Activated naive CD8-positive, alpha-beta T cell treated with anti-CD3 and anti-CD28 coated beads, Interleukin-2, amount 50 U/mL, for 24 hours (primary cell): ENCODE data around the gene REM1.
"Not testable (repeated sequence)": the region's sequence is repeated elsewhere in the genome, so short reads cannot be mapped to it uniquely, and the experiment has no call there.

Experiments
- ATAC-seq: fragments of 150-1000 bp; cut with Tn5 transposase; one replicate; pipeline ENCODE4 v1.10.0; 2021
- DNase-seq: peaks from one replicate; pipeline ENCODE4 v3.0.0; 2021
- H3K27ac Mint-ChIP-seq: one replicate; pipeline ENCODE4 v1.8.0; 2021; ENCODE audit warnings: mild to moderate bottlenecking, mixed read lengths
- H3K27me3 Mint-ChIP-seq: one replicate; pipeline ENCODE4 v1.8.0; 2021; ENCODE audit warnings: mixed read lengths
- H3K36me3 Mint-ChIP-seq: one replicate; pipeline ENCODE4 v1.8.0; 2021; ENCODE audit warnings: low read depth, mixed read lengths
- H3K4me1 Mint-ChIP-seq: one replicate; pipeline ENCODE4 v1.8.0; 2021; ENCODE audit warnings: mixed read lengths
- H3K4me3 Mint-ChIP-seq: one replicate; pipeline ENCODE4 v1.8.0; 2021; ENCODE audit warnings: mild to moderate bottlenecking, moderate library complexity, mixed read lengths
- H3K9me3 Mint-ChIP-seq: one replicate; pipeline ENCODE4 v1.8.0; 2021; ENCODE audit warnings: mixed read lengths

REM1 gene

GRCh38 chr20:31474758-31475427, at the start of gene REM1, which contains the start of gene DEFB124:
Gene REM1 (plus strand): TSS chr20:31475288. CDS start chr20:31476446, 1,158 bp downstream.
Gene DEFB124 (minus strand): TSS chr20:31475127. CDS start chr20:31473013, 2,114 bp downstream.
- H3K9me3 Mint-ChIP-seq, result no peaks in the 10 kb centered on the region
- peaks cover 16% of the 10 kb centered on the region for H3K4me1 Mint-ChIP-seq
- H3K27me3 Mint-ChIP-seq, result peaks cover 53% of the 10 kb centered on the region
- no peak for ATAC-seq
- peak within 1 kb of the TSS; percentile 14 for H3K4me3 Mint-ChIP-seq
- no peak within 1 kb of the TSS for H3K27ac Mint-ChIP-seq
- no peak for DNase-seq
- H3K36me3 Mint-ChIP-seq, result no peaks in the 10 kb centered on the region

- no peaks in the 10 kb centered on the region for H3K4me1 Mint-ChIP-seq
- no peak for DNase-seq
- no peak overlapping the region for H3K27ac Mint-ChIP-seq
- H3K36me3 Mint-ChIP-seq, result no peaks in the 10 kb centered on the region
- no peaks in the 10 kb centered on the region for H3K9me3 Mint-ChIP-seq
- ATAC-seq, result no peak
- H3K4me3 Mint-ChIP-seq, result no peak overlapping the region
- H3K27me3 Mint-ChIP-seq, result peaks cover 9% of the 10 kb centered on the region
These were observed 49.3 kb upstream of the REM1 start for GRCh38 chr20:31425797-31426196.

GRCh38 chr20:31426891-31427551, 48.1 kb upstream of the REM1 start:
- H3K4me1 Mint-ChIP-seq, H3K4me3 Mint-ChIP-seq, H3K36me3 Mint-ChIP-seq, DNase-seq, H3K27ac Mint-ChIP-seq, ATAC-seq, H3K9me3 Mint-ChIP-seq: not testable (repeated sequence)
- peaks cover 11% of the 10 kb centered on the region for H3K27me3 Mint-ChIP-seq

GRCh38 chr20:31427576-31427975, 47.5 kb upstream of the REM1 start:
- not testable (repeated sequence) for H3K36me3 Mint-ChIP-seq, H3K4me1 Mint-ChIP-seq, H3K4me3 Mint-ChIP-seq, H3K9me3 Mint-ChIP-seq, DNase-seq, H3K27ac Mint-ChIP-seq, ATAC-seq
- peaks cover 11% of the 10 kb centered on the region for H3K27me3 Mint-ChIP-seq

- DNase-seq (no peak), ATAC-seq (no peak)
- H3K4me3 Mint-ChIP-seq, result no peak overlapping the region
- no peaks in the 10 kb centered on the region for H3K36me3 Mint-ChIP-seq
- H3K4me1 Mint-ChIP-seq, result no peaks in the 10 kb centered on the region
- H3K27me3 Mint-ChIP-seq, result peaks cover 15% of the 10 kb centered on the region
- no peak overlapping the region for H3K27ac Mint-ChIP-seq
- H3K9me3 Mint-ChIP-seq, result no peaks in the 10 kb centered on the region
These were observed 44.4 kb upstream of the REM1 start for GRCh38 chr20:31430568-31431115.

- Mint-ChIP-seq H3K27me3 (peaks cover 6% of the 10 kb centered on the region), H3K9me3 (no peaks in the 10 kb centered on the region), H3K27ac (no peak within 1 kb of the TSS), H3K4me1 (no peaks in the 10 kb centered on the region), H3K36me3 (no peaks in the 10 kb centered on the region), H3K4me3 (no peak within 1 kb of the TSS)
- no peak for ATAC-seq
- DNase-seq, result peak; percentile 20
These were observed 35.0 kb upstream of the REM1 start, which contains the start of gene DEFB123 for GRCh38 chr20:31440012-31440659. Gene DEFB123 (plus strand): TSS chr20:31440632. CDS start chr20:31440699, 67 bp downstream.

- H3K4me3 Mint-ChIP-seq, result no peak overlapping the region
- no peaks in the 10 kb centered on the region for H3K4me1 Mint-ChIP-seq
- ATAC-seq (no peak), DNase-seq (no peak)
- H3K9me3 Mint-ChIP-seq, result no peaks in the 10 kb centered on the region
- no peak overlapping the region for H3K27ac Mint-ChIP-seq
- H3K36me3 Mint-ChIP-seq, result no peaks in the 10 kb centered on the region
- H3K27me3 Mint-ChIP-seq, result peaks cover 8% of the 10 kb centered on the region
These were observed 28.8 kb upstream of the REM1 start for GRCh38 chr20:31446084-31446819.

- H3K4me1 Mint-ChIP-seq, result no peaks in the 10 kb centered on the region
- no peaks in the 10 kb centered on the region for H3K36me3 Mint-ChIP-seq
- peaks cover 11% of the 10 kb centered on the region for H3K27me3 Mint-ChIP-seq
- DNase-seq, result no peak
- no peaks in the 10 kb centered on the region for H3K9me3 Mint-ChIP-seq
- no peak overlapping the region for H3K27ac Mint-ChIP-seq
- H3K4me3 Mint-ChIP-seq, result no peak overlapping the region
- ATAC-seq, result no peak
These were observed 25.3 kb upstream of the REM1 start for GRCh38 chr20:31449511-31450414.

GRCh38 chr20:31452575-31452974, 22.5 kb upstream of the REM1 start:
- no peak for DNase-seq
- Mint-ChIP-seq H3K9me3 (no peaks in the 10 kb centered on the region), H3K27me3 (peaks cover 13% of the 10 kb centered on the region), H3K27ac (no peak overlapping the region), H3K4me1 (no peaks in the 10 kb centered on the region), H3K4me3 (no peak overlapping the region), H3K36me3 (no peaks in the 10 kb centered on the region)
- no peak for ATAC-seq

- no peak for DNase-seq
- no peaks in the 10 kb centered on the region for H3K4me1 Mint-ChIP-seq
- no peak for ATAC-seq
- H3K9me3 Mint-ChIP-seq, result no peaks in the 10 kb centered on the region
- no peaks in the 10 kb centered on the region for H3K36me3 Mint-ChIP-seq
- peaks cover 16% of the 10 kb centered on the region for H3K27me3 Mint-ChIP-seq
- no peak overlapping the region for H3K27ac Mint-ChIP-seq
- no peak overlapping the region for H3K4me3 Mint-ChIP-seq
These were observed 20.7 kb upstream of the REM1 start for GRCh38 chr20:31454361-31454760.

- not testable (repeated sequence) for DNase-seq, H3K27ac Mint-ChIP-seq, H3K36me3 Mint-ChIP-seq, ATAC-seq, H3K9me3 Mint-ChIP-seq, H3K4me3 Mint-ChIP-seq
- Mint-ChIP-seq H3K4me1 (peaks cover 16% of the 10 kb centered on the region), H3K27me3 (peaks cover 28% of the 10 kb centered on the region)
These were observed 4.1 kb upstream of the REM1 start for GRCh38 chr20:31470946-31471345.

- Mint-ChIP-seq H3K27ac (no peak overlapping the region), H3K36me3 (no peaks in the 10 kb centered on the region), H3K27me3 (peaks cover 43% of the 10 kb centered on the region), H3K4me3 (no peak overlapping the region), H3K9me3 (no peaks in the 10 kb centered on the region), H3K4me1 (peaks cover 16% of the 10 kb centered on the region)
- DNase-seq (no peak), ATAC-seq (no peak)
These were observed 2.4 kb upstream of the REM1 start for GRCh38 chr20:31472395-31473330.
